Heart left ventricle (tissue), 16 donors: Measurements from ENCODE around the gene PMS2. TPM values are rescaled to one million over a fixed set of nuclear protein-coding genes. Genes with fewer than 3 reads are reported as not detected.

Experiments
- ATAC-seq, 4 donors: fragments of 200-7000 bp; cut with Tn5 transposase; one replicate each; pipeline ENCODE4 v1.9.1; 2020 to 2022; ENCODE audit warnings: moderate library complexity in 4 of 4, mild to moderate bottlenecking in 3 of 4, moderate number of reproducible peaks in 1 of 4
- DNase-seq, 5 donors: peaks; one replicate each; pipeline ENCODE4 v3.0.0-alpha.2; 2020
- H3K27ac ChIP-seq, 12 donors: fragments of 200-600 bp; sonication (generic) in 4 of 12; one replicate each; pipeline versions ENCODE4 v1.5.0 to v1.8.0; 2016 to 2022; ENCODE audit warnings: mild to moderate bottlenecking in 2 of 12
- H3K27me3 ChIP-seq, 9 donors: fragments of 200-600 bp; sonication (generic) in 2 of 9; one replicate each; pipeline versions ENCODE4 v1.5.1 to v1.8.0; 2016 to 2022; ENCODE audit warnings: mild to moderate bottlenecking in 3 of 9
- H3K36me3 ChIP-seq, 9 donors: fragments of 200-600 bp; sonication (generic) in 2 of 9; one replicate each; pipeline versions ENCODE4 v1.5.0 to v1.8.0; 2018 to 2022; ENCODE audit warnings: mild to moderate bottlenecking in 2 of 9
- H3K4me1 ChIP-seq, 12 donors: fragments of 200-600 bp; sonication (generic) in 4 of 12; one replicate each; pipeline versions ENCODE4 v1.5.0 to v1.8.0; 2016 to 2022; ENCODE audit warnings: mild to moderate bottlenecking in 3 of 12
- H3K4me3 ChIP-seq, 12 donors: fragments of 200-600 bp; sonication (generic) in 4 of 12; one replicate each; pipeline versions ENCODE4 v1.5.0 to v1.8.0; 2017 to 2022; ENCODE audit warnings: mild to moderate bottlenecking in 9 of 12, moderate library complexity in 4 of 12
- H3K9me3 ChIP-seq, 12 donors: fragments of 200-600 bp; sonication (generic) in 4 of 12; one replicate each; pipeline versions ENCODE4 v1.5.0 to v1.8.0; 2016 to 2022; ENCODE audit warnings: mild to moderate bottlenecking in 1 of 12
- POLR2A ChIP-seq, 2 donors: fragments of 450-650 bp; IDR thresholded peaks; one replicate each; pipeline ENCODE4 v1.6.1; 2017; ENCODE audit warnings: antibody characterized with exemption in 2 of 2, mild to moderate bottlenecking in 2 of 2, moderate library complexity in 2 of 2
- WGBS, 4 donors: extraction: QIAGEN DNeasy Blood & Tissue Kit in 2 of 4; methylation state at CpG; one replicate each; pipeline versions ENCODE4 v1.1.5 to v1.1.7; 2013 to 2018; 5-methylcytosine and 5-hydroxymethylcytosine counted together
- intact Hi-C, 10 donors: fragments of 100-400 bp; cut with DNase I; formaldehyde crosslinking; loops; one replicate each; pipeline versions ENCODE4 v1.11.1 to v1.14.2; 2022
- polyA plus RNA-seq, 2 donors: library from polyadenylated mRNA; stranded (reverse); fragments of 200-250 nt; gene quantifications; one replicate each; pipeline ENCODE4 v1.2.3, GENCODE V29; 2013
- total RNA-seq, 9 donors: library from RNA; depleted of rRNA in 2 of 9; stranded (reverse); fragments of >200 nt in 2 of 9; fragmentation: NEBNext Ultra II Directional in 3 of 9; extraction: Animal tissue kit (Norgen Biotek cat#: 25700) in 3 of 9; gene quantifications; one replicate each; pipeline versions ENCODE4 v1.1.0 to v1.2.4, GENCODE V29; 2016 to 2023
- TF ChIP-seq, protein P1 (sequence below), 12 donors: fragments of 200-600 bp; sonication (generic) in 4 of 12; IDR thresholded peaks; one replicate each; pipeline versions ENCODE4 v1.5.0 to v1.8.0; 2018 to 2022; ENCODE audit warnings: antibody characterized with exemption in 12 of 12, mild to moderate bottlenecking in 5 of 12
- donor health status: ischemic (EF 13 %, LVEDD 7.1; RV severe dilation, severe dysfunction).
- donor health status: healthy with polysubstance abuse.
- donor health status: DM: no; HTN: yes; CAD: no.
- donor health status: DM: no; HTN: no; CAD: no.
- donor health status: ischemic (EF 25% LVEDD 6.9; RV normal size, moderate dysfunction).
- donor health status: ischemic (EF 25% LVEDD 5.7; RV mildly dilated, moderate dysfunction).
- donor health status: healthy.
- donor health status: DM: yes; HTN: yes; CAD: no.
- donor health status: ischemic (EF 35%, LVEDD 5.7; RV mildly dilated, moderate dysfunction).
- donor health status: nonischemic (EF 11% LVEDD 7.7; RV severe dilation, severe dysfunction).
- donor health status: DM: yes; HTN: yes; CAD: no.
- donor health status: PGD.
- donor health status: ischemic (EF 29% LVEDD 5.4; RV normal size, mild dysfunction).
- donor health status: nonischemic (EF 23%, LVEDD 6.1; RV moderate dilation, normal function).

The PMS2 gene
- total and polyA plus RNA-seq, 11 donors: 2.4 to 10.5 (median 6.4) TPM

GRCh38 chr7:6049780-6050179, 40.9 kb upstream of the PMS2 start:
- 39 to 54% (median 44%) methylated on average over 4 of the region's 4 CpGs for WGBS, 4 donors
- DNase-seq: no peak
- no peaks in the 10 kb centered on the region for H3K27me3 ChIP-seq
- H3K27ac ChIP-seq: peak overlapping the region in 8 of 12 donors; percentile 41 to 71 (median 60)
- intact Hi-C loops: no loop called here
- peak; percentile 61 to 80 (median 74) for ATAC-seq
- peaks cover 0 to 12% (median 0%) of the 10 kb centered on the region in 12 donors for H3K4me1 ChIP-seq
- TF ChIP-seq, protein P1, sequence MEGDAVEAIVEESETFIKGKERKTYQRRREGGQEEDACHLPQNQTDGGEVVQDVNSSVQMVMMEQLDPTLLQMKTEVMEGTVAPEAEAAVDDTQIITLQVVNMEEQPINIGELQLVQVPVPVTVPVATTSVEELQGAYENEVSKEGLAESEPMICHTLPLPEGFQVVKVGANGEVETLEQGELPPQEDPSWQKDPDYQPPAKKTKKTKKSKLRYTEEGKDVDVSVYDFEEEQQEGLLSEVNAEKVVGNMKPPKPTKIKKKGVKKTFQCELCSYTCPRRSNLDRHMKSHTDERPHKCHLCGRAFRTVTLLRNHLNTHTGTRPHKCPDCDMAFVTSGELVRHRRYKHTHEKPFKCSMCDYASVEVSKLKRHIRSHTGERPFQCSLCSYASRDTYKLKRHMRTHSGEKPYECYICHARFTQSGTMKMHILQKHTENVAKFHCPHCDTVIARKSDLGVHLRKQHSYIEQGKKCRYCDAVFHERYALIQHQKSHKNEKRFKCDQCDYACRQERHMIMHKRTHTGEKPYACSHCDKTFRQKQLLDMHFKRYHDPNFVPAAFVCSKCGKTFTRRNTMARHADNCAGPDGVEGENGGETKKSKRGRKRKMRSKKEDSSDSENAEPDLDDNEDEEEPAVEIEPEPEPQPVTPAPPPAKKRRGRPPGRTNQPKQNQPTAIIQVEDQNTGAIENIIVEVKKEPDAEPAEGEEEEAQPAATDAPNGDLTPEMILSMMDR (IDR thresholded peaks at IDR 0.05): no peak
- TF ChIP-seq POLR2A (IDR thresholded peaks at IDR 0.05): no peak
- H3K36me3 ChIP-seq: peaks cover 0 to 100% (median 84%) of the 10 kb centered on the region in 9 donors
- no peaks in the 10 kb centered on the region for H3K9me3 ChIP-seq
- H3K4me3 ChIP-seq: no peak overlapping the region

- H3K4me3 ChIP-seq: no peak overlapping the region
- intact Hi-C loops: loop anchor here in 1 of 10 donors (10.0 kb wide), 1 partner anchor 109 kb away; no protein-coding TSS in a partner anchor
- no peak overlapping the region for H3K27ac ChIP-seq
- H3K4me1 ChIP-seq: peaks cover 0 to 8% (median 0%) of the 10 kb centered on the region in 12 donors
- peaks cover 0 to 94% (median 83%) of the 10 kb centered on the region in 9 donors for H3K36me3 ChIP-seq
- no peaks in the 10 kb centered on the region for H3K27me3 ChIP-seq
- ATAC-seq: no peak
- H3K9me3 ChIP-seq: no peaks in the 10 kb centered on the region
- TF ChIP-seq, protein P1 (IDR thresholded peaks at IDR 0.05): no peak
- no peak for TF ChIP-seq POLR2A (IDR thresholded peaks at IDR 0.05)
- DNase-seq: no peak
- 91 to 94% (median 93%) methylated on average over 12 to 13 of the region's 13 CpGs for WGBS, 4 donors
Measured at GRCh38 chr7:6035686-6036085, 26.8 kb upstream of the PMS2 start.

DNA sequence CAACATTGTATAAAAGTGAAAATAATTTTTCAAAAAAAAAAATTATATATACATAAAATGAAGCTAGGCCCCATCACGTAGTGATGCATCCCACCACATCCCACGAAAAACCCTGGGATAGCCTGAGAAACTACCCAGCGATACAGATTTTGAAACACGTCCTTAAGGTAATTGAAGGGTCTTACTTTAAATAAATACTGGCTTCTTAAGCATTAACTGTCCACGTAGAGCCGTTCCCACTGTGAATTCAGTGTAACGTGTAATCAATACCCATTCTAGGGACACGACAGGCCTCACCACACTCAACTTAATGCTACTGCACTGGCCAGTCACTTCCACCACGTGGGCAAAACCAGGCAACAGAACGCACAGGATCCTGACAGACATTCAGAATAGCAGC, 26.3 kb upstream of the PMS2 start:
- peaks cover 0 to 94% (median 83%) of the 10 kb centered on the region in 9 donors for H3K36me3 ChIP-seq
- no peak for DNase-seq
- intact Hi-C loops: loop anchor here in 1 of 10 donors (10.0 kb wide), 1 partner anchor 110 kb away; no protein-coding TSS in a partner anchor
- no peak overlapping the region for H3K27ac ChIP-seq
- TF ChIP-seq POLR2A (IDR thresholded peaks at IDR 0.05): no peak
- TF ChIP-seq, protein P1 (IDR thresholded peaks at IDR 0.05): no peak
- H3K4me1 ChIP-seq: peaks cover 0 to 8% (median 0%) of the 10 kb centered on the region in 12 donors
- H3K9me3 ChIP-seq: no peaks in the 10 kb centered on the region
- no peak overlapping the region for H3K4me3 ChIP-seq
- H3K27me3 ChIP-seq: no peaks in the 10 kb centered on the region
- 93 to 96% (median 94%) methylated on average over 10 of the region's 10 CpGs for WGBS, 4 donors
- ATAC-seq: no peak

GRCh38 chr7:6032641-6033040, 23.8 kb upstream of the PMS2 start:
- Histone ChIP-seq H3K9me3 (no peaks in the 10 kb centered on the region), H3K4me3 (no peak overlapping the region), H3K27me3 (no peaks in the 10 kb centered on the region), H3K4me1 (peaks cover 0 to 8% (median 0%) of the 10 kb centered on the region in 12 donors), H3K36me3 (peaks cover 0 to 94% (median 82%) of the 10 kb centered on the region in 9 donors), H3K27ac (no peak overlapping the region)
- intact Hi-C loops: loop anchor here in 1 of 10 donors (10.0 kb wide), 1 partner anchor 112 kb away; no protein-coding TSS in a partner anchor
- ATAC-seq: no peak
- no peak for TF ChIP-seq POLR2A (IDR thresholded peaks at IDR 0.05)
- TF ChIP-seq, protein P1 (IDR thresholded peaks at IDR 0.05): no peak
- DNase-seq: no peak
- WGBS, 4 donors: 75 to 78% (median 76%) methylated on average over 7 of the region's 7 CpGs
